GM20000 (cell line): Measurements from ENCODE around the gene HMCN2.

Source experiments
- DNase-seq: peaks from one replicate; pipeline ENCODE4 v3.0.0; 2012; ENCODE audit warnings: low spot score
- TF ChIP-seq, protein P1 (sequence below): IDR thresholded peaks from 2 replicates; pipeline ENCODE4 v1.5.1; 2012; ENCODE audit warnings: mild to moderate bottlenecking, control low read depth; ENCODE audit errors: extremely low read depth, missing control alignments

Gene HMCN2

DNA sequence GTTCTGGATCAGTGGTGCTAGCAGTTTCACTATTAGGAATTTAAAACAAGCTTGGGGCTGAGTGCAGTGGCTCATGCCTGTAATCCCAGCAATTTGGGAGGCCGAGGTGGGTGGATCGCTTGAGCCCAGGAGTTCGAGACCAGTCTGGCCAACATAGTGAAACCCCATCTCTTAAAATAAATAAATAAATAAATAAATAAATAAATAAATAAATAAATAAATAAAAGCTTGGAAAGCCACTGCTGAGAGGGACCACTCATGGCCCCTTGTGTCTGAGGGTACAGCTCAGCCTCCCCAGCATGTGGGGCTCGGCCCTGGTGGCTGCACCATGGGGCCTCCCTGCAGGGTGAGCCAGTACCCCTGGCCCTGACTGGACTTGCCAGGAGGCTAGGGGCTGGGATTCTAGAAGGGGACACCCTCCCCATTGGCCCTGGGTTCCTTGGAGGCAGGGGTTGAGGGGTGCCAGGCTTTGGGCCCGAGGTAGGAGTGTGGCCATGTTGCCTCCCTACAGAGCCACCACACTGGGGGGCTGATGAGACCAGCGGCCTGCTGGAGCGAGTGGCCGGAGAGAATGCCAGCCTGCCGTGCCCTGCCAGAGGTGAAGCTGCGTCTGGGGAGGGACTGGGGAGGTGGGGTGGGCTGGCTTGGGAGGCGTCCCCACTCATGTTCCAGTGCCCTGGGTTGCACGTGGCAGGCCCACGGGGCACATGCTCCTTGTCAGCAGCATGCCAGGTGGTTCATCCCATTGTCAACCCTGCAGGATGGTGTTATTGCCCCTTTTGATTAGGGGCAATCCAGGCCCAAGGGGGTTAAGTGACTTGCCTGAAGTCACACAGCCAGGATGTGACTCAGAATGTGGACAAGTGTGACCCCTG, 76.5 kb downstream of the HMCN2 start:
- DNase-seq = no peak
- TF ChIP-seq, protein P1, sequence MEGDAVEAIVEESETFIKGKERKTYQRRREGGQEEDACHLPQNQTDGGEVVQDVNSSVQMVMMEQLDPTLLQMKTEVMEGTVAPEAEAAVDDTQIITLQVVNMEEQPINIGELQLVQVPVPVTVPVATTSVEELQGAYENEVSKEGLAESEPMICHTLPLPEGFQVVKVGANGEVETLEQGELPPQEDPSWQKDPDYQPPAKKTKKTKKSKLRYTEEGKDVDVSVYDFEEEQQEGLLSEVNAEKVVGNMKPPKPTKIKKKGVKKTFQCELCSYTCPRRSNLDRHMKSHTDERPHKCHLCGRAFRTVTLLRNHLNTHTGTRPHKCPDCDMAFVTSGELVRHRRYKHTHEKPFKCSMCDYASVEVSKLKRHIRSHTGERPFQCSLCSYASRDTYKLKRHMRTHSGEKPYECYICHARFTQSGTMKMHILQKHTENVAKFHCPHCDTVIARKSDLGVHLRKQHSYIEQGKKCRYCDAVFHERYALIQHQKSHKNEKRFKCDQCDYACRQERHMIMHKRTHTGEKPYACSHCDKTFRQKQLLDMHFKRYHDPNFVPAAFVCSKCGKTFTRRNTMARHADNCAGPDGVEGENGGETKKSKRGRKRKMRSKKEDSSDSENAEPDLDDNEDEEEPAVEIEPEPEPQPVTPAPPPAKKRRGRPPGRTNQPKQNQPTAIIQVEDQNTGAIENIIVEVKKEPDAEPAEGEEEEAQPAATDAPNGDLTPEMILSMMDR = no peak

GRCh38 chr9:130342714-130343085, 77.1 kb downstream of the HMCN2 start:
- TF ChIP-seq, protein P1 = no peak
- DNase-seq = no peak

DNA sequence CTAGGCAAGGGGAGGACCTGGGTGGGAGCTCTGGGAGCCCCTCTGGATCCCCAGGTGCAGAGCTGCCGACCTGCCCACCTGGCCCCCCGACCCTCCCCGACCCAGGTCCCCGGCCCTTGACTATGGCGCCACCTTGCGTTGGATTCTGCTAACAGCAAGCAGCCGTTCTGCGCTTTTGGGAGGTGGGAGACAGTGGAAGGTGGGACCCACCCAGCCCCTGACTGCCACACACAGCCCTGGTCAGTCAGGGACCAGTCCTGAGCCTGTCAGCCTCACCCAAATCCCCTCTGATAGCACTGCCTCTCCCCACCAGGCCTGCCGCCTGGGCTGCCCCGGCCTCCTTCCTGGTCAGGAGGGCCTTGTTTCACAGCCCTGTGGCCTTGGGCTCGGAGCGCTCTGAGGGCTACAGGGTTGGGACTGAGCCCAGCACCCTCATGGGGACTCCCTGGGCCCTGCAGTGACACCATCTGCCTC, 77.9 kb downstream of the HMCN2 start:
- TF ChIP-seq, protein P1 = peak; percentile 47
- DNase-seq = no peak

DNA sequence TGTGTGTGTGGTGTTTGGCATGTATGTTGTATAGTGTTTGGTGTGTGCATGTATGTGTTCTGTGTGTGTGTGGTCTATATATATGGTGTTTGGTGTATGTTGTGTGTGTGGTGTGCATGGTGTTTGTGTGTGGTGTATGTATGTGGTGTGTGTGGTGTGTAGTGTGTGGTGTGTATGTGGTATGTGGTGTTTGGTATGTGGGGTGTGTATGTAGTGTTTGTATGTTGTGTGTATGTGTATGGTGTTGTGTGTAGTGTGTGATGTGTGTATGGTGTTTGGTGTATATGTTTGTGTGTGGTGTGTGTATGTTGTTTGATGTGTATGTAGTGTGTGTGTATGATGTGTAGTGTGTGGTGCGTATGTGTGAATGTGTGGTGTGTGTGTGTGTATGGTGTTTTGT, 78.8 kb downstream of the HMCN2 start:
- TF ChIP-seq, protein P1 = no peak
- DNase-seq = no peak

GRCh38 chr9:130345009-130345896, 79.7 kb downstream of the HMCN2 start:
- no peak for DNase-seq
- TF ChIP-seq, protein P1 = no peak

DNA sequence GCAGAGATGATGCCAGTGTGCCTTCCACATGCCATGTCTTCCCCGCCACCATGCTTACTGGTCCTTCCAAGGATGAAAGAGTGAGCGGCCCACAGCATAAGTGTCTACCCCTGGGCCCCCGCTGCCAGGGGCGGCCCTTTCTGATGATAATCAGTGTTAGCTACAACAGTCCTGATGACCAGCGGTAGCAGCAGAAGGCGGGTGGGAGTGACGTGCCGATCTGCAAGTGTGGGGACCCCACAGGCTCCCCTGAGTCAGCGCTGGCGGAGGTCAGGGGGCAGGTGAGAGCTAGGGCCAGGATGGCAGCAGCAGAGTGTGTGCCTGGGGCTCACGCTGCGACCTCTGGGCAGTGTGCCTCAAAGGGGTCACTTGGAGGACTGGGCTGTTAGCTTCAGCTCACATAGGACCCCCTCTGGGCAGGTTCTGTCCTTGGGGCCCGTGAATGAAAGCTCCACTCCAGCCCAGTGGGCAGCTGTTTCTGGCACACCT, 80.4 kb downstream of the HMCN2 start:
- TF ChIP-seq, protein P1 = no peak
- DNase-seq = no peak
